GM12878 (cell line): Measurements from ENCODE around the gene CYB5D1. TPM values are rescaled to one million over a fixed set of nuclear protein-coding genes. Genes with fewer than 3 reads are reported as not detected.

ENCODE experiments used
- ATF7 ChIP-seq: fragments of 450-650 bp; IDR thresholded peaks from 2 replicates; pipeline ENCODE4 v1.6.1; 2016; ENCODE audit warnings: low read depth, mild to moderate bottlenecking
- BACH1 ChIP-seq: fragments of 450-650 bp; IDR thresholded peaks from 2 replicates; pipeline ENCODE4 v1.6.1; 2017; ENCODE audit warnings: mild to moderate bottlenecking, borderline replicate concordance
- CBX5 ChIP-seq: sonication (generic); IDR thresholded peaks from 2 replicates; pipeline ENCODE4 v1.6.1; 2016; ENCODE audit warnings: low read depth, moderate library complexity, mild to moderate bottlenecking, inconsistent platforms
- CHD2 ChIP-seq: IDR thresholded peaks from 2 replicates; pipeline ENCODE4 v1.6.1; 2011; ENCODE audit warnings: low read depth, low read length, improper control_type of control experiment, borderline replicate concordance
- CHD4 ChIP-seq: fragments of 200-600 bp; sonication (generic); IDR thresholded peaks from 2 replicates; pipeline ENCODE4 v1.6.1; 2016; ENCODE audit warnings: mild to moderate bottlenecking
- EZH2 ChIP-seq: IDR thresholded peaks from 2 replicates; pipeline ENCODE4 v1.6.1; 2012; ENCODE audit warnings: low read depth, mild to moderate bottlenecking, control low read depth, inconsistent platforms, low read length, borderline replicate concordance; ENCODE audit not compliant: control insufficient read depth
- FOS ChIP-seq: IDR thresholded peaks from 3 replicates; pipeline ENCODE4 v1.6.1; 2011; ENCODE audit warnings: borderline replicate concordance; ENCODE audit not compliant: insufficient read length; ENCODE audit errors: extremely low read depth
- GABPA ChIP-seq: IDR thresholded peaks from 2 replicates; pipeline ENCODE4 v1.6.1; 2014; ENCODE audit warnings: antibody characterized with exemption, low read depth, mild to moderate bottlenecking, inconsistent platforms
- HCFC1 ChIP-seq: fragments of 150-350 bp; IDR thresholded peaks from 2 replicates; pipeline ENCODE4 v1.6.1; 2014; ENCODE audit warnings: low read length
- HDGF ChIP-seq: fragments of 450-650 bp; IDR thresholded peaks from 2 replicates; pipeline ENCODE4 v1.6.1; 2016; ENCODE audit warnings: antibody characterized with exemption
- MTA2 ChIP-seq: fragments of 450-650 bp; IDR thresholded peaks from 2 replicates; pipeline ENCODE4 v1.6.1; 2016; ENCODE audit warnings: low read depth, mild to moderate bottlenecking, moderate library complexity
- NFIC ChIP-seq: IDR thresholded peaks from 2 replicates; pipeline ENCODE4 v1.6.1; 2012; ENCODE audit warnings: low read depth, mild to moderate bottlenecking, inconsistent platforms, low read length, moderate library complexity
- NFYB ChIP-seq: IDR thresholded peaks from 2 replicates; pipeline ENCODE4 v1.6.1; 2011; ENCODE audit warnings: low read depth, mild to moderate bottlenecking, low read length, improper control_type of control experiment, moderate library complexity; ENCODE audit not compliant: insufficient read depth
- REST ChIP-seq: IDR thresholded peaks from 2 replicates; pipeline ENCODE4 v1.6.1; 2012; ENCODE audit warnings: mild to moderate bottlenecking, low read depth, low read length
- TARDBP ChIP-seq: IDR thresholded peaks from 2 replicates; pipeline ENCODE4 v1.6.1; 2016; ENCODE audit warnings: borderline replicate concordance
- ZNF274 ChIP-seq: IDR thresholded peaks from one replicate; pipeline ENCODE4 v1.8.0; 2011; ENCODE audit not compliant: insufficient read length, insufficient read depth
- polyA plus RNA-seq, 11 experiments: library from polyadenylated mRNA; depleted of rRNA in 4 of 11; unstranded in 6 of 11; stranded (reverse) in 5 of 11; fragments of >200 nt; fragmentation: Nextera tagmentation in 4 of 11; fragmentation: Illumina TruSeq in 1 of 11; extraction: Ambion mirVana in 4 of 11; extraction: Trizol in 1 of 11; gene quantifications; 1 replicate in 1 of 11; 2 replicates in 10 of 11; pipeline versions ENCODE4 v1.2.1 to v1.2.3, GENCODE V29; 2011 to 2016; ENCODE audit warnings: inconsistent platforms in 2 of 11, missing spikeins in 2 of 11, low read depth in 1 of 11
- total RNA-seq, 4 experiments: library from RNA; depleted of rRNA in 3 of 4; stranded (reverse); fragments of >200 nt in 3 of 4; fragmentation: Illumina TruSeq in 1 of 4; extraction: Trizol in 1 of 4; gene quantifications; 2 replicates each; pipeline versions ENCODE4 v1.2.1 to v1.2.3, GENCODE V29; 2013 to 2021
- TF ChIP-seq, protein P1 (sequence below): fragments of 450-650 bp; IDR thresholded peaks from 2 replicates; pipeline ENCODE4 v1.6.1; 2017; ENCODE audit warnings: mild to moderate bottlenecking, moderate library complexity
- TF ChIP-seq, protein P2 (sequence below): fragments of 450-650 bp; IDR thresholded peaks from 2 replicates; pipeline ENCODE4 v1.6.1; 2017; ENCODE audit warnings: mild to moderate bottlenecking
- TF ChIP-seq, protein P3 (sequence below): fragments of 450-650 bp; IDR thresholded peaks from 2 replicates; pipeline ENCODE4 v1.6.1; 2014; ENCODE audit warnings: mild to moderate bottlenecking
- TF ChIP-seq, protein P4 (sequence below): IDR thresholded peaks from 2 replicates; pipeline ENCODE4 v1.6.1; 2011; ENCODE audit warnings: low read depth, low read length, improper control_type of control experiment, borderline replicate concordance

The CYB5D1 gene
- total and polyA plus RNA-seq, 10 of the 15 experiments (the other 5 are each of a cell fraction or from before 2014, with no cell fraction given) = 1.6 to 8.7 (median 6.4) TPM

DNA sequence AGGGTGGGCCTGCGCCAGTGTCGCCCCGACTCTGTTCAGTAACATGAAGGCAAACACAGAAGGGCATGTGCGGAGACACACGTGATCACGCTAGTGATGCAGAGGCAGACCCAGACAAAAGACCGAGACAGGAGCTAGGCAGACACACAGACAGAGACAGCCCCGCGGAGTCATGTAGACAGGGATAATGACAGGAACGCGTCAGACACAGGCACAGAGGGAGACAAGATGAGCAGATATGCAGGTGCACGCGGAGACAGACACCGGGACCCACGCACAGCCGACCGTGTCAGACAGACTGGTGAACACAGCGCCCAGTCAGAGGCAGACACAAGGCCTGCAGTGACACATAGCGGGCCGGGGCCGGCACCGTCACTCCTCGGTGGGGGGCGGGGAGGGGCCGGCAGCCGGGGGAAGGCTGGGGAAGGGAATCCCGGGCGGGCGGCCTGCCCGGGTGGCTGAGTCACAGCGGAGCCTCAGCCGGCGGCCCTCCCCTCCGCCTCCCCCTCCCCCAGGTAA lies 16.3 kb upstream of the CYB5D1 start (continued):
- no peak for TF ChIP-seq FOS
- TF ChIP-seq NFIC = no peak
- TF ChIP-seq MTA2 = 0 out of 2 replicates have a peak, but pooled peaks have one; percentile 25
- TF ChIP-seq, protein P1, sequence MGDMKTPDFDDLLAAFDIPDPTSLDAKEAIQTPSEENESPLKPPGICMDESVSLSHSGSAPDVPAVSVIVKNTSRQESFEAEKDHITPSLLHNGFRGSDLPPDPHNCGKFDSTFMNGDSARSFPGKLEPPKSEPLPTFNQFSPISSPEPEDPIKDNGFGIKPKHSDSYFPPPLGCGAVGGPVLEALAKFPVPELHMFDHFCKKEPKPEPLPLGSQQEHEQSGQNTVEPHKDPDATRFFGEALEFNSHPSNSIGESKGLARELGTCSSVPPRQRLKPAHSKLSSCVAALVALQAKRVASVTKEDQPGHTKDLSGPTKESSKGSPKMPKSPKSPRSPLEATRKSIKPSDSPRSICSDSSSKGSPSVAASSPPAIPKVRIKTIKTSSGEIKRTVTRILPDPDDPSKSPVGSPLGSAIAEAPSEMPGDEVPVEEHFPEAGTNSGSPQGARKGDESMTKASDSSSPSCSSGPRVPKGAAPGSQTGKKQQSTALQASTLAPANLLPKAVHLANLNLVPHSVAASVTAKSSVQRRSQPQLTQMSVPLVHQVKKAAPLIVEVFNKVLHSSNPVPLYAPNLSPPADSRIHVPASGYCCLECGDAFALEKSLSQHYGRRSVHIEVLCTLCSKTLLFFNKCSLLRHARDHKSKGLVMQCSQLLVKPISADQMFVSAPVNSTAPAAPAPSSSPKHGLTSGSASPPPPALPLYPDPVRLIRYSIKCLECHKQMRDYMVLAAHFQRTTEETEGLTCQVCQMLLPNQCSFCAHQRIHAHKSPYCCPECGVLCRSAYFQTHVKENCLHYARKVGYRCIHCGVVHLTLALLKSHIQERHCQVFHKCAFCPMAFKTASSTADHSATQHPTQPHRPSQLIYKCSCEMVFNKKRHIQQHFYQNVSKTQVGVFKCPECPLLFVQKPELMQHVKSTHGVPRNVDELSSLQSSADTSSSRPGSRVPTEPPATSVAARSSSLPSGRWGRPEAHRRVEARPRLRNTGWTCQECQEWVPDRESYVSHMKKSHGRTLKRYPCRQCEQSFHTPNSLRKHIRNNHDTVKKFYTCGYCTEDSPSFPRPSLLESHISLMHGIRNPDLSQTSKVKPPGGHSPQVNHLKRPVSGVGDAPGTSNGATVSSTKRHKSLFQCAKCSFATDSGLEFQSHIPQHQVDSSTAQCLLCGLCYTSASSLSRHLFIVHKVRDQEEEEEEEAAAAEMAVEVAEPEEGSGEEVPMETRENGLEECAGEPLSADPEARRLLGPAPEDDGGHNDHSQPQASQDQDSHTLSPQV = no peak
- no peak for TF ChIP-seq ZNF274
- TF ChIP-seq CBX5 = no peak
- TF ChIP-seq CHD4 = no peak
- TF ChIP-seq REST = no peak
- TF ChIP-seq BACH1 = no peak
- TF ChIP-seq NFYB = no peak
- TF ChIP-seq HDGF = peak; percentile 53; the same call in 1 of the 2 replicates
- TF ChIP-seq, protein P2, sequence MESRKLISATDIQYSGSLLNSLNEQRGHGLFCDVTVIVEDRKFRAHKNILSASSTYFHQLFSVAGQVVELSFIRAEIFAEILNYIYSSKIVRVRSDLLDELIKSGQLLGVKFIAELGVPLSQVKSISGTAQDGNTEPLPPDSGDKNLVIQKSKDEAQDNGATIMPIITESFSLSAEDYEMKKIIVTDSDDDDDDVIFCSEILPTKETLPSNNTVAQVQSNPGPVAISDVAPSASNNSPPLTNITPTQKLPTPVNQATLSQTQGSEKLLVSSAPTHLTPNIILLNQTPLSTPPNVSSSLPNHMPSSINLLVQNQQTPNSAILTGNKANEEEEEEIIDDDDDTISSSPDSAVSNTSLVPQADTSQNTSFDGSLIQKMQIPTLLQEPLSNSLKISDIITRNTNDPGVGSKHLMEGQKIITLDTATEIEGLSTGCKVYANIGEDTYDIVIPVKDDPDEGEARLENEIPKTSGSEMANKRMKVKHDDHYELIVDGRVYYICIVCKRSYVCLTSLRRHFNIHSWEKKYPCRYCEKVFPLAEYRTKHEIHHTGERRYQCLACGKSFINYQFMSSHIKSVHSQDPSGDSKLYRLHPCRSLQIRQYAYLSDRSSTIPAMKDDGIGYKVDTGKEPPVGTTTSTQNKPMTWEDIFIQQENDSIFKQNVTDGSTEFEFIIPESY = no peak
- TF ChIP-seq CHD2 = no peak
- TF ChIP-seq, protein P3, sequence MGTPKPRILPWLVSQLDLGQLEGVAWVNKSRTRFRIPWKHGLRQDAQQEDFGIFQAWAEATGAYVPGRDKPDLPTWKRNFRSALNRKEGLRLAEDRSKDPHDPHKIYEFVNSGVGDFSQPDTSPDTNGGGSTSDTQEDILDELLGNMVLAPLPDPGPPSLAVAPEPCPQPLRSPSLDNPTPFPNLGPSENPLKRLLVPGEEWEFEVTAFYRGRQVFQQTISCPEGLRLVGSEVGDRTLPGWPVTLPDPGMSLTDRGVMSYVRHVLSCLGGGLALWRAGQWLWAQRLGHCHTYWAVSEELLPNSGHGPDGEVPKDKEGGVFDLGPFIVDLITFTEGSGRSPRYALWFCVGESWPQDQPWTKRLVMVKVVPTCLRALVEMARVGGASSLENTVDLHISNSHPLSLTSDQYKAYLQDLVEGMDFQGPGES = no peak
- TF ChIP-seq, protein P4, sequence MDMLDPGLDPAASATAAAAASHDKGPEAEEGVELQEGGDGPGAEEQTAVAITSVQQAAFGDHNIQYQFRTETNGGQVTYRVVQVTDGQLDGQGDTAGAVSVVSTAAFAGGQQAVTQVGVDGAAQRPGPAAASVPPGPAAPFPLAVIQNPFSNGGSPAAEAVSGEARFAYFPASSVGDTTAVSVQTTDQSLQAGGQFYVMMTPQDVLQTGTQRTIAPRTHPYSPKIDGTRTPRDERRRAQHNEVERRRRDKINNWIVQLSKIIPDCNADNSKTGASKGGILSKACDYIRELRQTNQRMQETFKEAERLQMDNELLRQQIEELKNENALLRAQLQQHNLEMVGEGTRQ = peak; percentile 33; the same call in 1 of the 2 replicates
- no peak for TF ChIP-seq EZH2
- no peak for TF ChIP-seq ATF7
- TF ChIP-seq TARDBP = no peak
- no peak for TF ChIP-seq HCFC1
- no peak for TF ChIP-seq GABPA
